Ishikawa (cell line): ENCODE measurements around the gene ARPC5.

Experiments
- CEBPB ChIP-seq: IDR thresholded peaks from 2 replicates; pipeline ENCODE4 v1.6.1; 2012
- CREB1 ChIP-seq: IDR thresholded peaks from 2 replicates; pipeline ENCODE4 v1.6.1; 2012; ENCODE audit warnings: low read depth
- EGR1 ChIP-seq: IDR thresholded peaks from 2 replicates; pipeline ENCODE4 v1.6.1; 2012
- EP300 ChIP-seq: IDR thresholded peaks from 2 replicates; pipeline ENCODE4 v1.6.1; 2012; ENCODE audit warnings: borderline replicate concordance
- FOXM1 ChIP-seq: IDR thresholded peaks from 2 replicates; pipeline ENCODE4 v1.6.1; 2012; ENCODE audit warnings: low read depth, borderline replicate concordance
- MAX ChIP-seq: IDR thresholded peaks from 2 replicates; pipeline ENCODE4 v1.6.1; 2012
- NFIC ChIP-seq: IDR thresholded peaks from 2 replicates; pipeline ENCODE4 v1.6.1; 2012
- RAD21 ChIP-seq: IDR thresholded peaks from 2 replicates; pipeline ENCODE4 v1.6.1; 2012; ENCODE audit warnings: low read depth
- REST ChIP-seq: IDR thresholded peaks from 2 replicates; pipeline ENCODE4 v1.6.1; 2012; ENCODE audit warnings: low read depth, mild to moderate bottlenecking
- TAF1 ChIP-seq: IDR thresholded peaks from 2 replicates; pipeline ENCODE4 v1.6.1; 2012; ENCODE audit warnings: low read depth, mild to moderate bottlenecking
- TCF12 ChIP-seq: IDR thresholded peaks from 2 replicates; pipeline ENCODE4 v1.6.1; 2012; ENCODE audit warnings: low read depth
- TEAD4 ChIP-seq: IDR thresholded peaks from 2 replicates; pipeline ENCODE4 v1.6.1; 2012
- USF1 ChIP-seq: IDR thresholded peaks from 2 replicates; pipeline ENCODE4 v1.6.1; 2012
- YY1 ChIP-seq: IDR thresholded peaks from 2 replicates; pipeline ENCODE4 v1.6.1; 2012; ENCODE audit warnings: low read depth
- ZBTB7A ChIP-seq: IDR thresholded peaks from 2 replicates; pipeline ENCODE4 v1.6.1; 2012; ENCODE audit warnings: low read depth

Gene ARPC5

DNA sequence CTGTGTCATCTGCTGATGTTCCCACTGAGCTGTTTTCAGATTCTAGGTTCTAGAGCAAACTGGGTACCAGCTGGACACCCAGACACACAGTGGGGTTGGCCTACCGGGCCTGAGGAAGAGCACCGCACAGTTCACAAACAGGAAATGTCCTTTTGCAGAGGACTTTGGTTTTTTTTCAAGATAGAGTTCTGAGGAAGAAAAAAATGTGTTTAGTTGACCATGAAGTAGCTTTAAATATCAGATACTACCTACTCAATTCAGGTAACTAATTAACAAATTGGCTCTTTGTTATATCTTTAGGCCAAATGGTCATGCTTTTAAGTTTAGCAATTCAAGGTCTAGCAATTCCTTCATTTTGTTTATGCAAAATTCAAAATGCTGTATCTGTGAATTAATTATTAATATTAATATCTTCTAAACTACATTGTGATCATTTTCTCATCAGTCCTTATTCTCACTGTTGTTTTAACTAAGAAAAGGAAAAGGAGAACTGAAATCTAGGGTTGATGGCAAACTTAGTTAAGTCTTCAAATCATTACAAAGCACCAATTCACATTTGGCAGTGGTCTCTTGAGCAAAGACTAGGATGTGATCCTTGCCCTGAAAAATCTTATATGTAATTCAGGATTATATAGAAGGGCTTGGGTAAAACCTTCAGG, 28.1 kb downstream of the ARPC5 start:
- no peak for TF ChIP-seq NFIC
- TF ChIP-seq YY1, result no peak
- no peak for TF ChIP-seq TAF1
- no peak for TF ChIP-seq MAX
- TF ChIP-seq RAD21, result no peak
- TF ChIP-seq USF1, result no peak
- no peak for TF ChIP-seq TCF12
- TF ChIP-seq CREB1, result no peak
- TF ChIP-seq CEBPB, result no peak
- TF ChIP-seq FOXM1, result no peak
- no peak for TF ChIP-seq ZBTB7A
- no peak for TF ChIP-seq TEAD4
- no peak for TF ChIP-seq EGR1
- TF ChIP-seq EP300, result no peak
- TF ChIP-seq REST, result no peak

GRCh38 chr1:183605904-183606303, 29.7 kb downstream of the ARPC5 start:
- TF ChIP-seq TEAD4, result no peak
- no peak for TF ChIP-seq REST
- no peak for TF ChIP-seq TCF12
- TF ChIP-seq NFIC, result no peak
- no peak for TF ChIP-seq EP300
- no peak for TF ChIP-seq TAF1
- TF ChIP-seq CREB1, result no peak
- no peak for TF ChIP-seq EGR1
- TF ChIP-seq RAD21, result no peak
- TF ChIP-seq MAX, result no peak
- no peak for TF ChIP-seq CEBPB
- TF ChIP-seq ZBTB7A, result no peak
- no peak for TF ChIP-seq USF1
- TF ChIP-seq YY1, result no peak
- TF ChIP-seq FOXM1, result no peak

GRCh38 chr1:183604815-183605214, 30.8 kb downstream of the ARPC5 start:
- no peak for TF ChIP-seq RAD21
- no peak for TF ChIP-seq FOXM1
- no peak for TF ChIP-seq ZBTB7A
- no peak for TF ChIP-seq CEBPB
- no peak for TF ChIP-seq EGR1
- TF ChIP-seq CREB1, result no peak
- TF ChIP-seq YY1, result no peak
- TF ChIP-seq EP300, result no peak
- no peak for TF ChIP-seq REST
- no peak for TF ChIP-seq TEAD4
- no peak for TF ChIP-seq TAF1
- no peak for TF ChIP-seq USF1
- TF ChIP-seq TCF12, result no peak
- TF ChIP-seq MAX, result no peak
- TF ChIP-seq NFIC, result no peak
